Subcutaneous abdominal adipose tissue (tissue), 5 donors: ENCODE data around the gene HES7.

Experiments used
- H3K27ac ChIP-seq: one replicate; pipeline ENCODE4 v1.7.0; 2013; ENCODE audit warnings: low read depth, mild to moderate bottlenecking, inconsistent platforms, low read length, moderate library complexity
- H3K27me3 ChIP-seq, 5 donors: one replicate each; pipeline ENCODE4 v1.7.0; 2013; ENCODE audit warnings: low read length in 5 of 5, inconsistent platforms in 1 of 5; ENCODE audit not compliant: control insufficient read depth in 5 of 5, insufficient read depth in 4 of 5
- H3K36me3 ChIP-seq, 5 donors: one replicate each; pipeline ENCODE4 v1.7.0; 2013; ENCODE audit warnings: low read length in 5 of 5; ENCODE audit not compliant: control insufficient read depth in 5 of 5, insufficient read depth in 5 of 5
- H3K4me1 ChIP-seq, 5 donors: one replicate each; pipeline ENCODE4 v1.7.0; 2013; ENCODE audit warnings: low read length in 5 of 5, mild to moderate bottlenecking in 3 of 5, moderate library complexity in 1 of 5; ENCODE audit not compliant: control insufficient read depth in 5 of 5, insufficient read depth in 5 of 5
- H3K4me3 ChIP-seq, 5 donors: one replicate each; pipeline ENCODE4 v1.7.0; 2013; ENCODE audit warnings: low read length in 5 of 5, low read depth in 1 of 5
- H3K9ac ChIP-seq, 5 donors: one replicate each; pipeline ENCODE4 v1.7.0; 2013; ENCODE audit warnings: low read length in 5 of 5, mild to moderate bottlenecking in 4 of 5, moderate library complexity in 3 of 5
- H3K9me3 ChIP-seq, 5 donors: one replicate each; pipeline ENCODE4 v1.7.0; 2013; ENCODE audit warnings: low read length in 5 of 5; ENCODE audit not compliant: control insufficient read depth in 5 of 5
- donor health status: healthy.
- donor health status: healthy.
- donor health status: healthy.
- donor health status: healthy.
- donor health status: healthy.

Gene HES7

GRCh38 chr17:8150194-8151119 lies 26.6 kb upstream of the HES7 start:
- Histone ChIP-seq H3K27ac (peak overlapping the region; percentile 97), H3K9ac (peak overlapping the region; percentile 87 to 96 (median 89)), H3K4me1 (peaks cover 15 to 60% (median 48%) of the 10 kb centered on the region in 5 donors), H3K36me3 (peaks cover 0 to 59% (median 53%) of the 10 kb centered on the region in 5 donors), H3K9me3 (no peaks in the 10 kb centered on the region), H3K4me3 (peak overlapping the region; percentile 65 to 100 (median 95)), H3K27me3 (no peaks in the 10 kb centered on the region)

DNA sequence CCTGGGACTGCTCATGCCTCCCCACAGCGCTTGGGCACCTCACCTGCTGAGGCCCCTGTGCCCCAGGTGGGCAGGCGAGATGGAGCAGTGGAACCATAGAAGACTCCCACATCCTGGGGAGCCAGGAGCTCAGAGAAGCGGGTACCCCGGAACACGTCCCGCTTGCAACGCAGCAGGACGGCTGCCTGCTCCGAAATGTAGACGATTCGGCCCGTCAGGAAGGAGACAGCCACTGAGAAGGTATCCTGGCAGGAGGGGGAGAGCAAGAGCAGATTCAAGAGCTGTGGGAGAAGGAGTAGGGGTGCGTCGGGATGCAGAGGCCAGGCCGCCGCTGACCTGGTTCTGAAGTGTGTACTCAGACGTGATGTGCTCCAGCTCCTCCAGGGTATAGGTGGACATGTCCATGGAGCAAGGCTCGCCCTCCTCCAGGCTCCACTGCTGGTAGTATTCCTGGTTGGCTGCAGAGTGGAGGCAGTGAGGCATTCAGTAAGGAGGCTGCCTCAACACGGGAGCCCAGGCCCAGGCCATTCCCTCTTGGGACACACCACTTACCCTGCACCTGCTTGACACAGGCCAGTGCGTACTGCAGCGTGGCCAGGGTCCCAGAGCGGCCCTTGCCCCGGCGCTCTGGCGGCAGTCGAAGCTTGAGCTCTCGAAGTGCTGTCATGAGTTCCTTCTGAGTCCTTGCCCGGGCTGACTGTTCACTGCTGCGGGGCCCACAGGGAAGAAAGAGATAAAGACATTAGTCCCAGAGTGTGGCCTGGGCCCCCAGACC lies 25.7 kb upstream of the HES7 start:
- peak overlapping the region; percentile 97 for H3K27ac ChIP-seq
- no peaks in the 10 kb centered on the region for H3K27me3 ChIP-seq
- H3K36me3 ChIP-seq: peaks cover 0 to 67% (median 62%) of the 10 kb centered on the region in 5 donors
- no peaks in the 10 kb centered on the region for H3K9me3 ChIP-seq
- H3K4me1 ChIP-seq: peaks cover 15 to 52% (median 40%) of the 10 kb centered on the region in 5 donors
- no peak overlapping the region for H3K9ac ChIP-seq
- peak overlapping the region in 1 of 5 donors; percentile 100 for H3K4me3 ChIP-seq

GRCh38 chr17:8148560-8148959 lies 24.7 kb upstream of the HES7 start:
- H3K27me3 ChIP-seq: no peaks in the 10 kb centered on the region

DNA sequence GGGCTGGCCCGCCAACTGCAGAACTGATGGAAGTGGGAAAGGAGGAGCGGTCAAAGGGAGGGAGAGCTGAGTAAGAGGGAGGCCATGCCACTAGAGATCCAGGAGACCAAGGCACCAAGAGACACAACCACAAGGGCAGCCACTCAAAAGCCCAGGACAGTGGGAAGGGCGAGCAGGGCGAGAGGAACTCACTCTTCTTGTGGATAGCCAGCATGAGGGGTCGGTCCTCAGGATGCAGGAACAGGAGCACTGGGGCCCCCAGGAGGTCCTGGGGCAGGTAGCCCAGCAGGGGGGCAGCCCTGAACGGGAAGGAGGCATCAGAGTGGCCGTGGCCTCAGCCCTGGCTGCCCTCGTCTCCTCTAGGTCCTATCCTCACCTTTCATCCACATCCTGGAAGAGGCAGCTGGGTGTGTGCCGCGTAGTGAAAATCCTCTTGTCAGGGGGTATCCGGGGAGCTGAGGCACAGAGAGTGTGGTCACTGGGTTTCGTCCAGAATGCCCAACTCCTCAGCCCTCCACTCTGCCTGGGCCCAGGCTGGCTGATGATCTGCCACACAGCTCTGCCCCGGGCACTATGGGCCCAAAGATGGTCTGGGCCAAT lies 24.0 kb upstream of the HES7 start:
- Histone ChIP-seq H3K27ac (no peak overlapping the region), H3K36me3 (peaks cover 0 to 81% (median 79%) of the 10 kb centered on the region in 5 donors), H3K4me1 (peaks cover 9 to 37% (median 25%) of the 10 kb centered on the region in 5 donors), H3K4me3 (no peak overlapping the region), H3K27me3 (no peaks in the 10 kb centered on the region), H3K9ac (peak overlapping the region in 1 of 5 donors; percentile 15), H3K9me3 (no peaks in the 10 kb centered on the region)

More at GRCh38 chr17:8148560-8148959, 24.7 kb upstream of the HES7 start:
- Histone ChIP-seq H3K4me3 (no peak overlapping the region), H3K9ac (peak overlapping the region in 1 of 5 donors; percentile 15), H3K36me3 (peaks cover 0 to 78% (median 72%) of the 10 kb centered on the region in 5 donors), H3K27ac (no peak overlapping the region), H3K9me3 (no peaks in the 10 kb centered on the region), H3K4me1 (peaks cover 15 to 43% (median 32%) of the 10 kb centered on the region in 5 donors)

- Histone ChIP-seq H3K27ac (no peak overlapping the region), H3K27me3 (no peaks in the 10 kb centered on the region), H3K9ac (no peak overlapping the region), H3K9me3 (no peaks in the 10 kb centered on the region), H3K4me1 (peaks cover 4 to 31% (median 20%) of the 10 kb centered on the region in 5 donors), H3K4me3 (no peak overlapping the region), H3K36me3 (peaks cover 0 to 87% (median 85%) of the 10 kb centered on the region in 5 donors)
Measured at GRCh38 chr17:8147141-8147804, 23.4 kb upstream of the HES7 start.

- Histone ChIP-seq H3K36me3 (peaks cover under 1 to 94% (median 92%) of the 10 kb centered on the region in 5 donors), H3K9me3 (no peaks in the 10 kb centered on the region), H3K9ac (no peak overlapping the region), H3K4me1 (peaks cover 4 to 23% (median 20%) of the 10 kb centered on the region in 5 donors), H3K4me3 (no peak overlapping the region), H3K27me3 (no peaks in the 10 kb centered on the region), H3K27ac (no peak overlapping the region)
Measured at GRCh38 chr17:8146381-8147140, 22.7 kb upstream of the HES7 start.

DNA sequence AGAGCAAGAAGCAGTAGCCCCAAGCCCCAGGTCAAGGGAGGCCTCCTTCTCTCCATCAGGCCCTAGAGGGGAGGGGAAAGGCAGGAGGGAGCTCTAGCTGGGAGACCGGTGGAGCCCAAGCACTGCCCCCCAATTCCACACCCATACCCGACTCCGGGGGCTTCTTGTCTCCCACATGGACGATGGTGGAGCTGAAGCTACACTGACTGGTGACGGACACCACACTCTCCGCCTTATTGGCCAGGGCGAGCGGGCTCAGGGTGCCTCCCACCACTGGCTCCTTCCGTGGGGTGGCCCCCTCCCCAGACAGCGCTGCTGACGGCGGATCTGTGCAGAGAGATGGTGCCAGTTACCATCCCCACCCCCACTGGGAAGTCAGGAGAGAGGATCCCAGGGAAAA lies 21.9 kb upstream of the HES7 start:
- H3K4me3 ChIP-seq: no peak overlapping the region
- H3K9me3 ChIP-seq: no peaks in the 10 kb centered on the region
- H3K27me3 ChIP-seq: no peaks in the 10 kb centered on the region
- no peak overlapping the region for H3K9ac ChIP-seq
- peaks cover 3 to 100% (median 100%) of the 10 kb centered on the region in 5 donors for H3K36me3 ChIP-seq
- H3K4me1 ChIP-seq: peaks cover 3 to 17% (median 12%) of the 10 kb centered on the region in 5 donors
- no peak overlapping the region for H3K27ac ChIP-seq

DNA sequence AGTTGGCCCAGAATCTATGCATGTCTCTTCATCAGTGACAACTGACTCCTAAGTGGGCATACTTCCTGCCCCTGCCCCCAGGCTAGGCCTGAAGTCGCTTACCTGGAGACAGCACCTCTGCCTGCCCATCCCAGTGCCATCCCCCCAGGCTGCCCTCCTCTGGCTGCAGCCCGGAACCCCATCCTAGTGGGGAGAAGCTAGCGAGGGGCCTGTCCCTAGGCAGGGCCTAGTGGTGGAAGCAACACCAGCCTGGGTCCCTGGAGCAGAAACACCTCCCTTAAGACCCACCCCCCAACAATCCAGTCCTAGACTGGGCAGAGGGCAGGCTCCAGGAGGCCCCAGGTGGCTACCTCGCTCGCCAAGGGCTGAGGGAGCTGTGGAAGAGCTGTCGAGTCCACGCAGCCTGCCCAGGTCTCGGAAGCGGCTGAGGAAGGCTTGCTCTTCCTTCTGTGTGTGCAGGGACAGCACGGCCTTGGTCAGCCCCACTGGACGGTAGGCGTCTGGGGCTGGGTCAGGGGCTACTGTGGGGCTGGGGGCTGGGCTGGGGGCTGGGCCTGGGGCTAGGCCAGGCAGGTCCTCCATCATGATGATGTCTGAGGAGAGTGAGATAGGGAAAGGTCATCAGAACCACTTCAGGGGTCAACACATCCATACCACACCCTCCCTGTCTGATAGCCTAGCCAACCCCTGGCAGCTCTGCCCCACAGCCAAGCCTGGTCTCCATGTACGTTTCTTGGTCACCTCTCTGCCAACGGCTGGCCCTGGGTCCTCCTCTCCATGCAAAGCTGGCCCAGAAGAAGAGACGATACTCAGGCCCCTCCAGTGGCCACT lies 20.7 kb upstream of the HES7 start:
- Histone ChIP-seq H3K4me1 (peaks cover 0 to 16% (median 9%) of the 10 kb centered on the region in 5 donors), H3K4me3 (no peak overlapping the region), H3K9me3 (no peaks in the 10 kb centered on the region), H3K27ac (no peak overlapping the region), H3K36me3 (peaks cover 3 to 100% (median 99%) of the 10 kb centered on the region in 5 donors), H3K9ac (no peak overlapping the region), H3K27me3 (no peaks in the 10 kb centered on the region)
